HG03378 (cell line): ENCODE results near the gene EPS8.
A peak's percentile ranks its signal among the peaks of the same experiment; 100 is the strongest.
"Not testable (repeated sequence)": the region's sequence is repeated elsewhere in the genome, so short reads cannot be mapped to it uniquely, and the experiment has no call there.

ENCODE experiments used
- ATAC-seq: cut with Tn5 transposase; IDR thresholded peaks from one replicate; pipeline ENCODE4 v1.9.1; 2021; ENCODE audit warnings: mild to moderate bottlenecking, moderate library complexity; ENCODE audit not compliant: unreplicated experiment

The EPS8 gene

DNA sequence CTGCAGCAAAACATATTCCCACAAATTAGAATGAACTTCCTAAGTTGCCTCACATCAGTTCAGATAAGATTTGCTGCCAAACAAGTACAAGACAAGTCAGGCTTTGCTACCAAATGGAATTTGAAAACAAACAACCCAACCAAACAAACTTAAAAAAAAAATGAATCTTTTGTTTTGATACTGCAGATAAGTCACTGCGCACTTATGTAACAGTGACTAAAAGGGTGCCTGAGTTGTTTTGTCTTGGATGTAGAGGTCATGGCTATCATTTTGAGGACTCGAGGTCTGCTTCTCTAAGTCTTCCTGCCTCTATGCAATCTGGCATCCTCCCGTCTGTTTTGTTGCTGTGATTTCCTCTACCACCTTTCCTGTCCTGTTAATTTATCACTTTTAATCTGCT, 11.1 kb upstream of the EPS8 start:
- ATAC-seq = no peak

DNA sequence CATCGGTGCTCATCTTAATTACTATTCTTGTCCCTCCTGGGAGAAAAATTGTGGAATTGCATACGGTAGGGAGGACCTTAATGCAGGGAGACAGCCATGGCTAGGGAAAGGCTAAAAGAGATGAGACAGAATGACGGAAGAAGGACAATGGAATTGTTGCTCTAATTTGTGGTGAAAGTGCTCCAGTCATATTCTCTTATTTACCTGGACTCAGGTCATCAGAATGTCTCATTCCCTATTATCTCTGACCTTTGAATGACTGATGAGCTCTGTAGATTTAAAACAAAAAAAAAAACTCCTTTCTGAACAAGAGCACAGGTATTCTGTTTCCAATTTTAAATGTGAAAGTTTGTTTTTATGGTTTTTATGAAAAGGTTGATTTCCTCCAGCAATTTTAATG, 8.6 kb upstream of the EPS8 start:
- no peak for ATAC-seq

DNA sequence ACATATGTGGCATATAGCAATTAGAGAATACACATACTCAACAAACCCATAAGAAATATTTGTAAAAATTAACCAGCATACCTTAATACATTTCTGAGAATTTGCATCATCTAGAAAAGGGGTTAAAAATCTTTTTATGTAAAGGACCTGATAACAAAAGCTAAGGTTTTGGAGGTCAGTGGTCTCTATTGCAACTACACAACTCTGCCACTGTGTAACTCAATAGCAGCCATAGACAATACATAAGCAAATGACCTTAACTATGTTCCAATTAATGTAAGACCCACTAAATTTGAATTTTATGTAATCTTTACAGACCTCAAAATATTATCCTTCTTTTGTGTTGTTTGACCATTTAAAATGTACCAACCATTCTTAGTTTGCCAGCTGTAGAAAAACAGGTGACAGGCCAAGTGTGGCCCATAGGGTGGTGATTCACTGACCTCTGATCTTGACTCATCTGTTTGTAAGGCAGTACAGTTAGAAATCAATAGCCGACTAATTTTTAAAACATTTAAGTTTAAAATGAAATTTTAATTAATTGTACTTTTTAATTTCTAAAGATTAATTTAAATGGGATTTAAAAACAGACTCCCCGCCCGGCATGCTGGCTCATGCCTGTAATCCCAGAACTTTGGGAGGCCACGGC, 7.4 kb upstream of the EPS8 start:
- ATAC-seq = no peak

DNA sequence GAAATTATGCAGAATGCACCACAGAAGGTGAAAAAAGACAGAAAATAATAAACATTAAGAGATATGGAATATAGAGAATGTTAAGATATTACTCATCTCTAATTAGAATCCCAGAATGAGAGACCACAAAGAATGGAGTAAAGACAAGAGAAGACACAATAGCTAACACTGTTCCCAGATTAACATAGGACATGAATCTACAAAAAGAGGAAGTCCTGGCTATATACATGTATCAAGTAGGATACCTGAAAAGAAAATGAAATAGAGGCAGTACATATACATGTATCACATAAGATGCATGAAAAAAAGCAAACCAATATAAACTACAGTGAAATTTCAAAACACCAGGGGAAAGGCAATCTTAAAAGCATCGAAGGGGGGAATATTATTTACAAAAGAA, 5.6 kb upstream of the EPS8 start:
- no peak for ATAC-seq

DNA sequence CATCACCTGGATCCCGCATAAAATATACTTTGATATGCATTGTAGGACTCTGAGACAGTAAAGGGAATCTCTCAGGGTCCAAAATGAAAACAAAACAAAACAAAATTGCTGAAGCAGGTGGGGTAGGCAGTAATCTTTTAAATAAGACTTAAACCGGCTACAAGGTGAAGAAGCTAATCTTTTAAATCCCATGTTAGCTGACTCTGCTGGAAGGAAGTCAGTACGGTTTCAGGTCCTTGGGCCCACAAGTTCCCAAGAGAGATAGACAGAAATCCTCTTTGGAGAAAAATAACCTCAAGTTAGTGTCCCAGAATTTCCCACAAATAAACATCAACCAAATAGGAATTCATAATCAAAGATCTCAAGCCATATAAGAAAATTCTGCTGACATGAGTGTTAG, 5.0 kb upstream of the EPS8 start:
- no peak for ATAC-seq

DNA sequence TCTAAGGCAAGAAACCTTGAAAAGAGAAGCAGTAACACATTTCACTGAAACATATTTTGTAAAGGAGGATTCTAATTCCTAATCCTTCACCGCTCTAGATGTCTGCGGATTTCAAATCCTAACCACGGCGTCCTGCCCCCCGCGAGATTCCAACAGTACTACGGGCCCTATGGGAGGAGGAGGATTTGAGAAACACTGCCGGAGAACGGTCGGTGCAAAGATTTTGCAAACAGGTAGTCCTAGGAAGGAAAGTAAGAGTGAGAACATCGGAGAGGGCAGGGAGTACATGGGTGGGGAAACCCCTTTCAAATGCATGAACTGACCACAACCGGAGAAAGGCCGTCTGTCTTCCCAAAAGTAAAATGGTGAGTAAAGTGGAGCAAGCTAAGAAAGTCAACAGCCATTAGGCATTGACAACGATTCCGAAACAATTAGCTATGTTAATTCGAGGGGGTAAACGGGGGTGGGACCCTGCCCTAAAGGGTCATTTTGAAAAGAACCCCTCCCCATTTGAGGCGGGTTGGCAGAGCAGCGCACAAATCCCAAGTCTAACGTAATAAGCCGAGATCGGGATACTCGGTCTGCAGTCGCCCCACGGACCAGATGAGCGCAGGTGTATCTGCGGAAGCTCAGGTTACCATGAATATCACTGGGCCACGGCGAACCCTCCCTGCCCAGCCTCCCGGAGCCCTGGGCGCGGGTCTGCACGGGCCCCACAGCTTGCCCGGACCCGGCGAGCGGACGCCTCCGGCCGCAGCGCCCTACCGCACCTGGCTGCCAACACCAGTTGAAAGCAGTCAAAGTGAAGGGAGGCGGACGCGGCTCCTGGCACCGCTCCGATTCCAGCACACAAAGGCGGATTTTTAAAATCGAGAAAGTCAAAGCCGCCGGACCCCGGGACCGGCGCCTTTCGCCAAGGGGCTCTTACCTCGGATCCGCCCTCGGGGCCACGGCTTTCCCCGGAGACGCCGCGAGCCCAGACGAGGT, 662 bp downstream of the EPS8 start:
- ATAC-seq = peak; percentile 30

DNA sequence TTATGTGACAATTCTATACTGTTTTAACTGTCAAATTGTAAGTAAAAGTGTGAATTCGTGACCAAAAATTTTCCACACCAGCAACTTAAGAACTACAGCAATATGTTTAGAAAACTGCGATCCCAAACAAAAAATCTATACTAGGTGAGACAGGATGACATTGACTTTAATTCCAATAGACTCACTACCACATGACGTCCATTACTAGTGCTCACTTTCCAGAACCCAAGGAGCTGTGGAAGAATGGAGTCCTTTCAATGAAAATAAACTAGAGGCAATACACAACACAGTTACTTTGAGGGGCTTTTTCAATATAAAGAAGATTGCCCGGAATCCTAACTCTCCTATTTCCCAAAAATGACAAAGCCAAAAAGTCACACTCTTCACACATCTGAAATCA, 1.4 kb downstream of the EPS8 start:
- ATAC-seq = no peak

DNA sequence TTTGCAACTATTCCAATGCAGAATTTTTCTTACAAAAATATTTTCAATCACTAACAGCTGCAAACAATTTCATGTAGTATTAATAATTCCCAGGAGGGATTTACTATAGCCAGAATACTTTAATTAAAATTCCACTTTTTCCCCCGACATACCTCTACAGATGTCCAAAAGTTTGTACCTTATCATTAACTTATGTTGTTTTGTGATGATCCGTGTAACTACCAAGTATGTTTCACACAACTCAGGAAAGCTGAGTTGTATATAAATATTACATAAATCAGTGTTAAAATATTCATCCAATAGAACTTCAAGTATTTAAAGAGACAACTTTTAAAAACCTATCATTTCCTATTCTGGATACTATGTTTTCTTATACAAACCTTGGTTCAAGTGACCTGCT, 2.4 kb downstream of the EPS8 start:
- no peak for ATAC-seq

DNA sequence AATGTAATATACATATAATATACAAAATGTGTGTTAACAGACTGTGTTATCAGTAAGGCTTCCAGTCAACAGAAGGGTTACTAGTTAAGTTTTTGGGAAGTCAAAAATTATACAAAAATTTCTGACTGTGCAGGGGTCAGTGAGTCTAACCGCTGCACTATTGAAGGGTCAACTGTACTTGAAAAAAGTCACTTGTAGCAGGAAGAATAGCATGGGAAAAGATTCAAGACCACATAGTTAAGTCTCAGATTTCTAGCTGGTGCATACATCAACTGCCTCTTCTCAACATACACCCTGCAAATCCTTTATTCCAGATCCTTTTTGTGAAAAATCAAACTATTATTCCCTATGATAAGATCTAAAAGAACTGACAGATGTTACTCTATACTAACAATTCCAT, 5.9 kb downstream of the EPS8 start:
- ATAC-seq = no peak

DNA sequence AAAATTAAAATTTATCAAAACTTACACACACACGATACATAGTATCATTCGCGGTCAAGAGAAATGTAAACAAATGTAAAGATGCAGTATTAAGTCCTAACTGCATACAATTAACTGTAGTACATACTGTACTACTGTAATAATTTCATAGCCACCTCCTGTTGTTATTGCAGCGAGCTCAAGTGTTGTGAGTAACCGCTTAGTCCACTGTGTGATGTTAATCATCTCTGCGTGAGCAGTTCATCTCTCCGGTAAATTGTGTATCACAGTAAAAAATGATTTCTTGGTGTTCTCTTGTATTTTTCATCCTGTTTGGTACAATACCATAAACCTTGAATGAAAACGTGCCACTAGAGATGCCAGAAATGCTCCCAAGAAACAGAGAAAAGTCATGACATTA, 6.5 kb downstream of the EPS8 start:
- ATAC-seq = no peak

DNA sequence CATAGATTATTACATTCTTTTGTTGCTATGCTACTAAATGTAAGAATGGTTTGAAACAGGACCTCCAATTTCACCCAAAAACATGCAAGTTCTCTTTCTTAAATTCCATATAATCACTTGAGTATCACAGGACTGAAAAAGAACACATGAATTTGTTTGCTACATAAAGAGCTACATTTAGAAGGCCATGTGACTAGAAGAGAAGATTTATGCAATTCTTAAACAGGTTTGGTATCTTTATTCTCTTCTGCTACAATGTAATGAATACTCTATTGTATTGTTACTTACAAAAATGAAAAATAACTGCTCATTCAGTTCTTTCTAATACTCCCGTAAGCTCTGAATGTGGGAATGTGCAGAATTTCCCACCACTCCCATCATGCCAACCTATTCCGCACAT, 9.3 kb downstream of the EPS8 start:
- no peak for ATAC-seq

DNA sequence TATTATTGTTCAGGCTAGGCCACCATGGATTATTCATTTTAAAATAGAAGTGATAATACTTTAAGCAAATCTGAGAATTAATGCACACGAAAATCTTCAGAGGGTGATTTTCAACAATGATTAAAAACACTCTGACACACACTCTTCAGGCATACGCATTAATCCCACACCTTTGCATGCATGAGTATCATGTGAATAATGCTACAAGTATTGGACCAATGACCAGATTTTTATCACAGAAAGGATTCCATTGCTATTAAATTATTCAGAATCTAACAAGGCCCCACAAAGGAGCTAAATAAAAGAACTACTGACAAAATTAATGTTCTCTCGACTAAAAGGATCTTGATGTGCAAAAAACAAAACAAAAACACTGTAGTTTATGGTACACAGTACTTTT, 11.1 kb downstream of the EPS8 start:
- no peak for ATAC-seq

DNA sequence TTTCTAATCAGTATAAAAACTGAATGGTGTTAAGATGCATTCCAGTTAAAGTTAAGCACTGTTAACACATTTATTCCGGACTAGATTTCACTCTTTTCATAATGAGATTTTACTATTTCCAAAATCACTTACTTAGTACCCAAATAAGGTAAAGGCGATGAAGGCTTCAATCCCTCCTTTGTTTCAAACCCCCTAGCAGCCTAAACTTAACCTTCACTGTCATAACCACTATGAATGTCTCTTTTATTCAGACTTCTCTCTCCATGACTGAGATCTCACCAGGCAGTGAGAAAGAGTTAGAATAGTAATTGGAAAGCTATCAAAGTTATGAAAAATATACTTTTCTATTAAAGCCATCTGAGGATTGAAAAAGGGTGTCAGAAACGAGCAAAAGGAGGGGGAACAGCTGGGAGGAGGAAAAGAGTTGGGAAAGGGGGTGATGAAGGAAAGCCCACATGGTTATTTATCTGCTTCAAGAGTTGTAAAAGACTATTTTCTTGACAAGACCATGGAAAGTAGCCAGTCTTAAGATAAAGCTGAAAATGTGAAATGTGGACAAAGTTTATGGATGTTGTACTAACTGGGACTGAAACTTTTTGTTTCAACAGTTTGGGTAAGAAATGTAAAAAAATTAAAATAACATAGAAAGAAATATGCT, 11.7 kb downstream of the EPS8 start:
- ATAC-seq = no peak

DNA sequence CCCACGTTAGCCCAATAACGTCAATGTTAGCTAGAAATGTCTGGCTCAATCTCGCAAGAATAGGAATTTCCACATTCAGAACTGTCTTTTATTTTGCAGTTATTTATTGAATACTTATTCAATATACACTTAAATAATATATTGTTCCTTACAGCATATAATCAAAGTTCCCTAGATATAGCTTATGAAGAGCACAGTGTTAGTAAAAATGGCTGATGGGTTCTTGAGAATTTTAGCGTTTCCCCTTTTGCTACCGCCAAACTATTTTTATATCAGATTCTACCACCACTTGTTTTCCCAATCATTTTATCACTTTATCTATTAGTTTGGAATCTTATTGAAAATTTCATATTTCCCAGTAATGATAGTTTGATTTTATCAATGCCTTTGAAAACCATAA, 12.7 kb downstream of the EPS8 start:
- no peak for ATAC-seq

DNA sequence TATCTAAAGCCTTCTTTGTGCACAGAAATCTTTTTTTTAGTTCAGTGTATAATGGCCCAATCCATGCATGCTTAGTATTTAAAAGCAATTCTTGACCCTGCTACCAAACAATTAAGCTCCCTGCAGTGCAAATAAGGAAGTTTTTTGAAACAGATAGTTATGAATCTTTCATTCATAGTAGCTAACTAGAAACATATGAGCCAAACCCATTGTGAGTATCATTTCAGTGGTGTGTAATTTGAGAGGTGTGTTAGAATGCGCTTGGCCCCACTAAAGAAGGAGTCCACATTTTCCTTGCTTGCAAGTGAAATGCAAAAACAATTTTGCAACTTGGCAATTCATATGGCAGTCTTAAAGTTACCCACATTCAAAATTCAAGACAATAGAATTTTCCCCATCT, 14.4 kb downstream of the EPS8 start:
- ATAC-seq = no peak

DNA sequence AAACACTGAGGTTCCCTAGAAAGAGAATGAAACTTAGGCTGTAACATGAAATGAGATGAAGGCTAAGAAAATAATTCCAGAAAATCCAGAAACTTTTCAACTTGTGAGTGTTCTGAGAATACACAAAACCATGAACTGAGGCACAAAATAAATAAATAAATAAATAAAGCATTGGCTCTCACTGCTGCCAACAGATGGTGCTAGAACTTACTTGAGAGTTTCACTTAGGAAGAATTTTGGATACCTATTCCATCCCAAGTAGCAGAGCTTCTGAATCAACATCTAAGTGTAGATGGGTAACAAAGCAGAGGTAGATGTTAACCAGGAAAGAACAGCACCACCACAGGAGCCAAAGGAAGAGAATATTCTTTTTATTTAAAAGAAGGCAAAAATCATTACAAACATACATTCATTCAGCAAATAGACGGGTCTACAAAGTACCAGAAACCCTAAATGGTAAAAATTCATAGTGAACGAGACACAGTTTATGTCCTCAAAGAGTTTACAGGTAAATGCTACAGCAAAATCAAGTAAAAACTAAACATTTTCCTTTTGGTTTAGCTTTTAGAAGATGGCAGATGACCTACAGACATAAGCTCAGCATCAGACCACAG, 16.7 kb downstream of the EPS8 start:
- ATAC-seq = no peak

DNA sequence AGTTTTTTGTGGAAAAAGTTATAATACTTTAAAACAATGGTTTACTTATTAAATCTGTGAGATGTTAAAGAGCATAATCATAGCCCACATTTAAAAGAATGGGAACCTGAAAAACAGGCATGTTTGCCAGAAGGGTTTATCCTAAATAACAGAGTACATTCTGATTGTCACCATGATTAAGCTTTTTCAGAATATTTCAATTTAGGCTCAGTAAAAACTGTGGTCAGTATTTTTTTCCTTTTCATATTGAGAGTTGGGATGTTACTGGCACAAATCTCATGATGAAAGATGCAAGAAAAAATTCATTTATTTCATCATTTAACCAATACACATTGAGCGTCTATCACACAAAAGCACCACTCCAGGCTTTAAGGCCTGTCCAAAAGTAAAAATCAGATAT, 18.6 kb downstream of the EPS8 start:
- no peak for ATAC-seq

DNA sequence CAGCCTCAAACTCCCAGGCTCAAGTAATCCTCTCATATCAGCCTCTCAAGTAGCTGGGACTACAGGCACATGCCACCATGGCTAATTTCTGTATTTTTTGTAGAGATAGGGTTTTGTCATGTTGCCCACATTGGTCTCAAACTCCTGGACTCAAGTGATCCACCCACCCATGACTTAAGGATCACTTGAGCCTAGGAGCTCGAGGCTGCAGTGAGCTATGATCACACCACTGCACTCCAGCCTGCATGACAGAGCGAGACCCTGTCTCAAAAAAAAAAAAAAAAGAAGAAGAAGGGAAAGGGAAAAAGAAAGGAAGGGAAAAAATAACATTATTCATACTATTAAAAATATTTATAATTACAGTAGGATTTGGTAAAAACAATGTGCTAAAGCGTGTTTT, 19.2 kb downstream of the EPS8 start:
- no peak for ATAC-seq

DNA sequence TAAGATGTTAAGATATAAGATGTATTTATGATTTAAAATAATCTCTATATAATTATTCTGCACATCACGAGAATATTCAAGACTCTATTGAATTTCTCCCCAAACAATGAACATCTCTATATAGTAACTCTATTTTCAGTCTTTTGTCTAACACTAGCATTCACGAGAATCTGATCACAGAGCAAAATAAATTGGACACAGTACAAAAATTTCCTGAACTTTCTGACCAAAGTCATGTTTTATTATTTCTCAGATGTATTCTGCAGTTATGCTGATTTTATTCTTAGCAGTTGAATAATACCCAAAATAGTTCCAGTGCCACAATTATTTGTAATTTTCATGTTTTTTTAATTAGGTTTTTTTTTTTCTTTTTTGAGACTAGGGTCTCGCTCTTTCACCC, 19.6 kb downstream of the EPS8 start:
- no peak for ATAC-seq

DNA sequence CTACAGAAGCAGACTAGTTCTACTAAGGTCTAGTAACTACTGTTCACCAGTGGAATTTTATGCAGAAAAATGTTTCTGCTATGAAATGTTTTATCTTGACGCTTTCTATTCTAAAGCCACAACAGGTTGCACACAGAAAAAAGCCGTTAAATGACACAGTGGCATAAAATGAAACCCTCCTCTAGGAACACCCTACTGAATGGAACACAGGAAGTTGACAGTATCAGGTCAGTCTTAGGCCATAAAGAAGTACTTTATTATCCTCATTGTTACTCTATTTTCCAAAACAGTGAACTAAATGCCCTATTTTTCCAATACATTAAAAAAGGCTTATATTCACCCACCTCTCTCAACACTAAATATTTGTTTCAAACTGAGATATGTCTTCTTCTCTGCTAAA, 21.9 kb downstream of the EPS8 start:
- ATAC-seq = no peak

DNA sequence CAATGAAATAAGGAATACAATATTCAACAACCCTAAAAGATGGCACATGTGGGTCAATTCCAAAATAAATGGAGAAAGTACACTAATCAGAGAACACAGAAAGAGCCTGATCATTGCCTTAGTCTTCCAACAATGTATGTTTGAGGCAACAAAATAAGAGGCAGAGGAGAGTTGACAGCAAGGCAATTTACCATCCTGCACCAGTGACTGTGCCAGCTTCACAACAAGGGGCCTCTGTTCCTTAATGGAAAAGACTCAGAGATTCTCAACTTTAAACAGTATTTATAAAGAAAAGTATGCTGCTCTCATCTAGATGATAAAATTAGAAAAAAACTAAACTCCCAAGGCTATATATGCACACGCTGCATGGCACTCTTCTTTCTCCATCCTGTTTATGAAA, 25.9 kb downstream of the EPS8 start:
- ATAC-seq = no peak

DNA sequence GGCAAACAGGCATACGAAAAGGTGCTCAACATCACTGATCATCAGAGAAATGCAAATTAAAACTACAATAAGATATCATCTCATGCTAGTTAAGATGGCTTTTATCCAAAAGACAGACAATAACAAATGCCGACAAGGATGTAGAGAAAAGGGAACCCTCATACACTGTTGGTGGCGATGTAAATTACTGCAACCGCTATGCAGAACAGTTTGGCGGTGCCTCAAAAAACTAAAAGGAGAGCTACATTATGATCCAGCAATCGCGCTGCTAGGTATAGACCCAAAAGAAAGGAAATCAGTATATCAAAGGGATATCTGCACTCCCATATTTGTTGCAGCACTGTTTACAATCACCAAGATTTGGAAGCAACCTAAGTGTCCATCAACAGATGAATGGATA, 27.0 kb downstream of the EPS8 start:
- not testable (repeated sequence) for ATAC-seq
